MCF 10A (cell line): ENCODE results near the gene ZBTB12. TPM values are rescaled to one million over a fixed set of nuclear protein-coding genes. Genes with fewer than 3 reads are reported as not detected.

ENCODE experiments used
- BruUV-seq: library from RNA; stranded (reverse); fragments of 400-500 nt; replicated peaks from 2 replicates; lab custom pipeline; 2021; lab: Mats Ljungman, UMichigan
- CTCF ChIA-PET: fragments of 300-600 bp; sonication (Branson Sonifier 250); formaldehyde crosslinking; extraction: SDS; loops from one replicate; lab custom pipeline; 2021; ENCODE audit warnings: antibody characterized with exemption, inconsistent platforms; lab: Yijun Ruan, JAX
- POLR2A ChIA-PET: fragments of 300-600, 350-650 bp; sonication (Branson Sonifier 250); formaldehyde crosslinking; extraction: SDS; loops from one replicate; lab custom pipeline; 2020; ENCODE audit warnings: antibody characterized with exemption, inconsistent platforms; lab: Yijun Ruan, JAX
- DNase-seq: peaks from one replicate; pipeline ENCODE4 v3.0.0-alpha.2; 2018; ENCODE audit not compliant: unreplicated experiment
- H3K27ac Mint-ChIP-seq: one replicate; pipeline ENCODE4 v1.8.0; 2022; ENCODE audit warnings: mild to moderate bottlenecking, low read depth, mixed read lengths; ENCODE audit not compliant: unreplicated experiment
- H3K27me3 Mint-ChIP-seq: one replicate; pipeline ENCODE4 v1.8.0; 2022; ENCODE audit warnings: mixed read lengths; ENCODE audit not compliant: insufficient read depth, unreplicated experiment
- H3K36me3 Mint-ChIP-seq: one replicate; pipeline ENCODE4 v1.8.0; 2022; ENCODE audit warnings: mild to moderate bottlenecking, moderate library complexity, mixed read lengths; ENCODE audit not compliant: insufficient read depth, unreplicated experiment
- H3K4me1 Mint-ChIP-seq: one replicate; pipeline ENCODE4 v1.8.0; 2022; ENCODE audit warnings: mixed read lengths; ENCODE audit not compliant: insufficient read depth, unreplicated experiment
- H3K4me3 Mint-ChIP-seq: one replicate; pipeline ENCODE4 v1.8.0; 2022; ENCODE audit warnings: mild to moderate bottlenecking, moderate library complexity, mixed read lengths; ENCODE audit not compliant: unreplicated experiment
- H3K9me3 Mint-ChIP-seq: one replicate; pipeline ENCODE4 v1.8.0; 2022; ENCODE audit warnings: mixed read lengths; ENCODE audit not compliant: unreplicated experiment
- CTCF ChIP-seq: fragments of 200-600 bp; IDR thresholded peaks from one replicate; pipeline ENCODE4 v1.8.0; 2022; ENCODE audit warnings: antibody characterized with exemption, mild to moderate bottlenecking; ENCODE audit not compliant: unreplicated experiment
- intact Hi-C: fragments of 100-400 bp; cut with micrococcal nuclease; formaldehyde crosslinking; loops from 2 replicates; pipeline ENCODE4 v1.14.1; 2022
- total RNA-seq: library from RNA; stranded (reverse); gene quantifications from 2 replicates; pipeline ENCODE4 v1.2.3, GENCODE V29; 2022

ZBTB12 gene
- total RNA-seq, 1 experiment from 2014 or later = 3.6 TPM

DNA sequence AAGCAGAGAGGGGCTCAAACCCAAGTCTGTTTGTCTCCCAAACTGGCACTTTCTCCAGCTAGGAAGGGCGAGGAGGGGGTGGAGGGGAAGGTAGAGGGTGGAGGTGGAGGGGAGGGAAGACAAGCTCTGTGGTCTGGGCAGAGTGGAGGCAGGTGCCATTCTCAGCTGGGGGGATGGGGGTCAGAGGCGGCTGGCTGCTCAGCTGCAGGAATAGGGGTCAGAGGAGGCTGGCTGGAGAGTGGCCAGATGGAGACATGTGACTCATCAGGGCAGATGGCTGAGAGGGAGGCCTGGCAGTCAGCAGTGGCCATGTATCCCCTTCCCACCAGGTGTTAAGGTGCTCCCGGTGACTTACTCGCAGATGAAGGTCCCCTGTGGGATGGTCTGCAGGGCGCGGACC is 19.5 kb downstream of the ZBTB12 start:
- Mint-ChIP-seq H3K27me3 (no peaks in the 10 kb centered on the region), H3K27ac (no peak overlapping the region), H3K36me3 (peaks cover 63% of the 10 kb centered on the region), H3K4me1 (no peaks in the 10 kb centered on the region), H3K9me3 (no peaks in the 10 kb centered on the region), H3K4me3 (no peak overlapping the region)
- no peak for DNase-seq
- no TSS peak for BruUV-seq
- POLR2A ChIA-PET = interaction anchor here (0.7 kb wide), 1 partner anchor 103 kb away, joined by 3 read pairs; no protein-coding TSS in a partner anchor
- CTCF ChIA-PET = interaction anchor here (0.6 to 1.1 kb wide), 2 partner anchors 16 to 24 kb away, joined by 4 to 6 read pairs; no protein-coding TSS in a partner anchor
- intact Hi-C loops = no loop called here
- no peak for TF ChIP-seq CTCF

DNA sequence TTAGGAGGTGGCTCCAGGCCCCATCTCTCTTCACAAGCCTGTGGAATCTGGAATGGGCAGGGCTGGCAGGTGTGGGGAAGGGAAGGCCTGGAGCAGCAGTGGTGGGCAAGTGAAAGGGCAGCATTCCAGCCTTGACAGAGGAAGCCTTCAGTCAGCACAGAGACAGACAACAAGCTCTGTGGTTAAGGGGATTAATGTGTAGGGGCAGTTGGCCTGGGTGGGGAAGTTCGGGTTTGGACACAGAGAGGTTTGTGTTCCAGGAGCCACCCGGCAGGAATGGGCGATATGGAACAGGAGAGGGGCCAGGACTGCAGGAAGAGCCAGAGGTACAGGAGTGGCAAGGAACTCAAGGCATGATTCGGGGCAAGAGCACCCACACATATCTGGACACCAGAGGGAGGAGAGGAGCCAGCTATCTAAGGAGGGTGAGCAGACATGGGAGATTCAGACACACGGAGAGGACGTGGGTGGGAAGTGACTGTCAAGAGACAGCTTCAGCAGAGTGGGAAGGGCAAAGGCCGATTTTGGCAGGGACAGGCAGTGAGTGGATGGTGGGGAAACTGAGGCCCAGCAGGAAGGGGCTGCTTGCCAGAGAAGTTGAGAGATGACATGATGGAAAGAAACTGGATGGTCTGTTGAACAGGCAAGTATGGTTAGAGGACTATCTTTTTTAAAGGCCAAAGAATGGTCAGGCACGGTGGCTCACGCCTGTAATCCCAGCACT is 20.6 kb downstream of the ZBTB12 start:
- BruUV-seq = no TSS peak
- ChIA-PET CTCF (interaction anchor here (0.6 kb wide), 1 partner anchor 194 kb away, joined by 3 read pairs; no protein-coding TSS in a partner anchor), POLR2A (interaction anchor here (0.6 to 1.3 kb wide), 5 partner anchors 9 to 102 kb away, joined by 3 to 5 read pairs (median 3); partner anchors contain the start of genes HSPA1B, NEU1 and ZBTB12)
- Mint-ChIP-seq H3K36me3 (peaks cover 58% of the 10 kb centered on the region), H3K9me3 (no peaks in the 10 kb centered on the region), H3K27ac (no peak overlapping the region), H3K4me1 (no peaks in the 10 kb centered on the region), H3K4me3 (no peak overlapping the region), H3K27me3 (no peaks in the 10 kb centered on the region)
- TF ChIP-seq CTCF = no peak
- DNase-seq = no peak
- intact Hi-C loops = no loop called here

DNA sequence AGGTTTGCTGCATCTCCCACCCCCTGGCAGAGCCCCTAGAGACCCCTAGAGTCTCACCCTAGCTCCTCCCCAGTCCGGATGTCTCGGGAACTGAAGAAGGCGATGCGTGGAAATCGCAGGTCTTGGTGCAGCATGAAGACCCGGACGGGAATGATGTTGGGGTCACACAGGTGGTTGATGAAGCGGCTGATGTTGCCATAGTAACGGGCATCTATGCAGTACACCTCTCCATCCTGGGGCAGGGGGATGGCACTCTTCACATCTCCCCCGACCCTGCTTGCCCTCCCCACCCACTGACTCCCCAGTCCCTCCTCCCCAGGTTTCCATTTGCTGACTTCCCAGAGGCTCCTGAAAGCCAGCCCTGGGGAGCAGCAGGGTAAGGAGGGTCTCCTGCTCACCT is 21.3 kb downstream of the ZBTB12 start:
- TF ChIP-seq CTCF = no peak
- Mint-ChIP-seq H3K27ac (no peak overlapping the region), H3K4me3 (no peak overlapping the region), H3K4me1 (no peaks in the 10 kb centered on the region), H3K27me3 (no peaks in the 10 kb centered on the region), H3K9me3 (no peaks in the 10 kb centered on the region), H3K36me3 (peaks cover 54% of the 10 kb centered on the region)
- DNase-seq = no peak
- intact Hi-C loops = no loop called here
- BruUV-seq = no TSS peak
- ChIA-PET POLR2A (interaction anchor here (1.0 to 1.3 kb wide), 3 partner anchors 9 to 21 kb away, joined by 3 to 5 read pairs (median 3); partner anchors contain the start of genes NEU1 and ZBTB12), CTCF (interaction anchor here (0.6 to 1.0 kb wide), 2 partner anchors 9 to 14 kb away, joined by 6 read pairs; no protein-coding TSS in a partner anchor)

DNA sequence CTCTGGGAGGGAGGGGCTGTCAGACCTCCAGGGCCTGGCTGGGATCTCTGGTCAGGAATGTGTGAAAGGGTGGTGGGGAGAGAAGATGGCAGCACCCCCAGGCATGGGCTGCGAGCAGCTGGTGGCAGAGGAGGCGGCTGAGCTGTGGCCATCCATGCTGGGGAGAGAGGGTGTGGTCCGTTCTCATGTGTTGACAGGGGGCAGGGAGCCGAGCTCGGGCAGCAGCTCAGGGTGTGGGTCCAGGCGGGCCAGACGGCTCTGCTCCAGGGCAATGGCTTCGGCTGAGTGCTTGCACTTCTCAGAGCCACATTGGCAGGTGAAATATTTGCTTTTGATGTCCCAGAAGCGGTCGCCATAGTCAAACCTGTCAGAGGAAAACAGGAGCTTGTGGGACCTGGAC is 22.0 kb downstream of the ZBTB12 start:
- TF ChIP-seq CTCF = no peak
- Mint-ChIP-seq H3K9me3 (no peaks in the 10 kb centered on the region), H3K4me1 (no peaks in the 10 kb centered on the region), H3K27me3 (no peaks in the 10 kb centered on the region), H3K27ac (no peak overlapping the region), H3K4me3 (no peak overlapping the region), H3K36me3 (peaks cover 47% of the 10 kb centered on the region)
- BruUV-seq = TSS peak; percentile 62
- ChIA-PET CTCF (interaction anchor here (0.6 to 1.0 kb wide), 3 partner anchors 10 to 17 kb away, joined by 3 to 6 read pairs (median 6); partner anchors contain the start of gene EHMT2), POLR2A (interaction anchor here (1.0 kb wide), 1 partner anchor 17 kb away, joined by 3 read pairs; the partner anchor contains the start of gene NEU1)
- intact Hi-C loops = no loop called here
- no peak for DNase-seq
